Natural killer cell (primary cell): ENCODE measurements around the gene GALNT2. TPM values are rescaled to one million over a fixed set of nuclear protein-coding genes. Genes with fewer than 3 reads are reported as not detected.

Source experiments
- ATAC-seq, 3 donors: fragments of 150-1000 bp in 2 of 3; fragments of 200-7000 bp in 1 of 3; cut with Tn5 transposase; 1 replicate in 1 of 3; 2 replicates in 2 of 3; pipeline ENCODE4 v1.10.0; 2021; ENCODE audit warnings: mild to moderate bottlenecking in 2 of 3, moderate library complexity in 2 of 3
- DNase-seq, 2 donors: peaks; one replicate each; pipeline versions ENCODE4 v3.0.0 to v3.0.0-alpha.2; 2013 to 2021; ENCODE audit warnings: mixed read lengths in 1 of 2
- H3K27ac ChIP-seq: one replicate; pipeline ENCODE4 v1.5.1; 2013; ENCODE audit warnings: mild to moderate bottlenecking, low read length
- H3K27me3 ChIP-seq: one replicate; pipeline ENCODE4 v1.6.1; 2013; ENCODE audit warnings: low read length; ENCODE audit not compliant: control insufficient read depth, insufficient read depth
- H3K36me3 ChIP-seq: one replicate; pipeline ENCODE4 v1.6.1; 2013; ENCODE audit warnings: low read length; ENCODE audit not compliant: control insufficient read depth, insufficient read depth
- H3K4me1 ChIP-seq: one replicate; pipeline ENCODE4 v1.6.1; 2013; ENCODE audit warnings: low read length; ENCODE audit not compliant: control insufficient read depth, insufficient read depth
- H3K4me3 ChIP-seq: one replicate; pipeline ENCODE4 v1.5.1; 2013; ENCODE audit warnings: low read length
- H3K9me3 ChIP-seq: one replicate; pipeline ENCODE4 v1.6.1; 2013; ENCODE audit warnings: low read length; ENCODE audit not compliant: control insufficient read depth, insufficient read depth
- H3K27ac Mint-ChIP-seq, 2 donors: one replicate each; pipeline ENCODE4 v1.8.0; 2022; ENCODE audit warnings: mild to moderate bottlenecking in 2 of 2, mixed read lengths in 2 of 2, moderate library complexity in 1 of 2
- H3K27me3 Mint-ChIP-seq, 2 donors: one replicate each; pipeline ENCODE4 v1.8.0; 2022; ENCODE audit warnings: low read depth in 2 of 2, mixed read lengths in 2 of 2
- H3K36me3 Mint-ChIP-seq: one replicate; pipeline ENCODE4 v1.8.0; 2022; ENCODE audit warnings: mixed read lengths
- H3K4me1 Mint-ChIP-seq, 2 donors: one replicate each; pipeline ENCODE4 v1.8.0; 2022; ENCODE audit warnings: mixed read lengths in 2 of 2
- H3K4me3 Mint-ChIP-seq: one replicate; pipeline ENCODE4 v1.8.0; 2022; ENCODE audit warnings: mild to moderate bottlenecking, moderate library complexity, mixed read lengths
- H3K9me3 Mint-ChIP-seq, 2 donors: one replicate each; pipeline ENCODE4 v1.8.0; 2022; ENCODE audit warnings: mixed read lengths in 2 of 2
- CTCF ChIP-seq: fragments of 200-600 bp; IDR thresholded peaks from one replicate; pipeline ENCODE4 v1.8.0; 2022; ENCODE audit warnings: antibody characterized with exemption
- WGBS: methylation state at CpG from one replicate; pipeline ENCODE4 v1.1.7; 2013; ENCODE audit warnings: missing lambda C conversion rate; ENCODE audit not compliant: insufficient coverage; 5-methylcytosine and 5-hydroxymethylcytosine counted together
- intact Hi-C: fragments of 100-400 bp; cut with micrococcal nuclease; formaldehyde crosslinking; loops from one replicate; pipeline ENCODE4 v1.14.2; 2022
- total RNA-seq, 4 donors: library from RNA; stranded (reverse); fragments of 120-200 nt in 1 of 4; gene quantifications; one replicate each; pipeline versions ENCODE4 v1.2.3 to v1.2.4, GENCODE V29; 2013 to 2022

GALNT2 gene
- total RNA-seq, 3 donors from 2014 or later (not counting 1 experiment from before 2014, with no cell fraction given), result 31.2 to 53.6 (median 47.3) TPM

- DNase-seq, result no peak
- TF ChIP-seq CTCF, result no peak
- no peaks in the 10 kb centered on the region for H3K27me3 ChIP-seq
- no peaks in the 10 kb centered on the region for H3K36me3 ChIP-seq
- Mint-ChIP-seq H3K4me1 (peaks cover 0 to 14% of the 10 kb centered on the region in 2 donors), H3K4me3 (no peak overlapping the region), H3K27ac (no peak overlapping the region), H3K9me3 (no peaks in the 10 kb centered on the region), H3K36me3 (no peaks in the 10 kb centered on the region), H3K27me3 (peaks cover 9 to 32% of the 10 kb centered on the region in 2 donors)
- no peak for ATAC-seq
- intact Hi-C loops, result no loop called here
- no peaks in the 10 kb centered on the region for H3K9me3 ChIP-seq
- H3K4me3 ChIP-seq, result no peak overlapping the region
- no peak overlapping the region for H3K27ac ChIP-seq
- 63% methylated on average over 3 of the region's 3 CpGs for WGBS
- H3K4me1 ChIP-seq, result peaks cover 13% of the 10 kb centered on the region
Measured at GRCh38 chr1:230295367-230295766, 228.3 kb downstream of the GALNT2 start.

GRCh38 chr1:230299191-230300006 lies 232.4 kb downstream of the GALNT2 start:
- no peaks in the 10 kb centered on the region for H3K27me3 ChIP-seq
- intact Hi-C loops, result no loop called here
- Mint-ChIP-seq H3K4me3 (no peak overlapping the region), H3K36me3 (no peaks in the 10 kb centered on the region), H3K9me3 (no peaks in the 10 kb centered on the region), H3K27ac (no peak overlapping the region), H3K4me1 (no peaks in the 10 kb centered on the region), H3K27me3 (peaks cover 2 to 16% of the 10 kb centered on the region in 2 donors)
- no peak overlapping the region for H3K27ac ChIP-seq
- no peak for TF ChIP-seq CTCF
- 71% methylated on average over 15 of the region's 15 CpGs for WGBS
- H3K4me1 ChIP-seq, result no peaks in the 10 kb centered on the region
- H3K36me3 ChIP-seq, result no peaks in the 10 kb centered on the region
- ATAC-seq, result no peak
- no peak overlapping the region for H3K4me3 ChIP-seq
- no peak for DNase-seq
- no peaks in the 10 kb centered on the region for H3K9me3 ChIP-seq

- ATAC-seq (peak in 1 of 3 donors; percentile 32), DNase-seq (no peak)
- Histone ChIP-seq H3K4me3 (no peak overlapping the region), H3K9me3 (no peaks in the 10 kb centered on the region), H3K4me1 (no peaks in the 10 kb centered on the region), H3K27ac (no peak overlapping the region), H3K36me3 (no peaks in the 10 kb centered on the region), H3K27me3 (no peaks in the 10 kb centered on the region)
- H3K4me1 Mint-ChIP-seq, result no peaks in the 10 kb centered on the region
- H3K27me3 Mint-ChIP-seq, result peaks cover 0 to 4% of the 10 kb centered on the region in 2 donors
- 76% methylated on average over 25 of the region's 26 CpGs for WGBS
- H3K4me3 Mint-ChIP-seq, result no peak overlapping the region
- H3K9me3 Mint-ChIP-seq, result no peaks in the 10 kb centered on the region
- intact Hi-C loops, result no loop called here
- TF ChIP-seq CTCF, result no peak
- no peaks in the 10 kb centered on the region for H3K36me3 Mint-ChIP-seq
- no peak overlapping the region for H3K27ac Mint-ChIP-seq
Measured at GRCh38 chr1:230300322-230301301, 233.6 kb downstream of the GALNT2 start.
